Suppressor macrophage treated with lipopolysaccharide for 4 hours (primary cell): ENCODE results near the gene PDCD7.

Source experiments
- DNase-seq: peaks from one replicate; pipeline ENCODE4 v3.0.0-alpha.2; 2020

The PDCD7 gene

GRCh38 chr15:65069779-65070546, 63.6 kb downstream of the PDCD7 start:
- DNase-seq = no peak

DNA sequence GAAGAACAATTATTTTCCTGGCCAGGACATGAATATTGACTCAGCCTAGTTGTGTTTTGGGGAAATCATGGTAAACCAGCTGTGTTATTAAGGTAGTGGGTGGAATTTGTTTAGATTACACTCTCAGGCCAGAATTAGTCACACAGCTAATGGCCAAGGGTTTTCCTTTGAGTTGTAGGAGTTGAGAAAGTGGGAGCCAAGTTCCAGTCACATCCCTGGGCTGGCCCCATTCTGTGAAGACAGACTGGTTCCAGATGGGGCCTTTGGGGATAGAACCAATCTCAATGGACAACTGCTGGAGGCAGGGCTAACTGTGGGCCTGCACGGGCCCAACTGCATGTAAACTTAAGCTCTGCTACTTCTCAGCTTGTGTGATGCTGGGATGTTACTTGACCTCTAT, 64.4 kb downstream of the PDCD7 start:
- DNase-seq = peak; percentile 11

DNA sequence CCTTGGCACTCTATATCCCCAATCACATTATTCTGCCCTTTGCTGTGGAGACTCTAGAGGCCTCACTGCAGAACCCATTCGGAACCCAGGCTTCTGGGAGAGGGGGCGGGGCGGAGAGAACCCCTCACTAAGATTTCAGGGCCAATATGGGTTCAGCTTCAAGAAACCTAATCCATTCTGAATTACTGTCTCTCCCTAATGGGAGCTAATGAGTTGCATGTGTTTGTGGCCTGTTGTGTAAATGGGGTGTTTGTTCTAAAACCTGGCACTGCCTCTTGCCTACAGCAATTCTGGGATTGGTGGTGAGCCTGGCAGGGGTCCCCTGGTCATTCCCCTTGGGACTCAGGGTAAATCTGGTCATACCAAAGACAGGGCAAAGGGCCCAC, 65.2 kb downstream of the PDCD7 start:
- no peak for DNase-seq

DNA sequence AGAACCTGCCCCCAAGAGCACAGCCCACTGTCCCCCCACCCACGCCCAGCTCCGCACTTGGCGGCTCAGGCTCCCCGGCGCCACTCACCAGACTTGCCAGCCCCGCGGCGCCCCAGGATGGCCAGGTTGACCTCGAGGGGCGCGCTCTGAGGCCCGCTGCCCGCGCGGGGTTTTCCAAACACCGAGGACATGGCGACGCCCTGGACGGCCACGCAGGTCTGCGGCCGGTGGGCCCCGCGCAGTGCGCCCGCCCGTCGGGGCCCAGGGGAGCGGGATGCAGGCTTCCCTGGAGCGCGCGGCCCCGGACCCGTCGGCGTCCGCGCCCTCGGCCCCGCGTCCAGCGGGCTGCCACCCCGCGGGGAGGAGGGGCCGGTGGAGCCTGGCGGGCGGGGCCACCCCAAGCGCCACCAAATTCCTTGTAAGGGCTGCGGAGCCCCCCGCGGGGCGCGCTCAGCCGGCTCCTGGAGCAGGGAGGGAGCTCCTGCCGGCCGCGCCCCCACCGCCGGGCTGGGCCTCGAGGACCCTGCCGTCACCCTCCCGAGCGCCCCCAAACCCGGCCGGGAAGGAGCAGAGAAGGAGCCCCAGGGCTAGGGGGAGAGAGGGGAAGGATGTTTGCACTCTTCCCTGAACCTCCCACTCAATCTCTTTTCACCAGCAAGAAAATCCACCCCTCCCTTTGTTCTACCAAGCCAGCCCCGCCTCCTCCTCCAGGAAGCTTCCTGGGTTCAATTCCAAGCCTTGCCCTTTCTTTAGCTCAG, 65.8 kb downstream of the PDCD7 start, which contains the start of gene RASL12:
TSS of gene RASL12 (minus strand) at position 347 of the 758 bp plus-strand sequence. CDS start at position 191, 156 bp downstream.
- DNase-seq = no peak
